Endodermal cell (in vitro differentiated cells): ENCODE data around the gene ENOSF1. TPM values are rescaled to one million over a fixed set of nuclear protein-coding genes. Genes with fewer than 3 reads are reported as not detected.

Source experiments
- DNase-seq: peaks from one replicate; pipeline ENCODE4 v3.0.0-alpha.2; 2017
- H3K27ac ChIP-seq: 2 replicates; pipeline ENCODE4 v1.5.1; 2013; ENCODE audit warnings: mild to moderate bottlenecking, low read depth, low read length, moderate library complexity
- H3K27me3 ChIP-seq: 2 replicates; pipeline ENCODE4 v1.6.1; 2013; ENCODE audit warnings: mild to moderate bottlenecking, low read length, moderate library complexity; ENCODE audit not compliant: insufficient read depth, control insufficient read depth, poor library complexity, severe bottlenecking
- H3K36me3 ChIP-seq: 2 replicates; pipeline ENCODE4 v1.7.0; 2013; ENCODE audit warnings: mild to moderate bottlenecking, low read length, moderate library complexity; ENCODE audit not compliant: control insufficient read depth, insufficient read depth
- H3K4me1 ChIP-seq: one replicate; pipeline ENCODE4 v1.7.0; 2013; ENCODE audit warnings: low read length; ENCODE audit not compliant: control insufficient read depth, insufficient read depth
- H3K4me3 ChIP-seq: 2 replicates; pipeline ENCODE4 v1.5.1; 2013; ENCODE audit warnings: mild to moderate bottlenecking, low read length, moderate library complexity
- H3K9ac ChIP-seq: 2 replicates; pipeline ENCODE4 v1.6.1; 2013; ENCODE audit warnings: mild to moderate bottlenecking, low read length, moderate library complexity; ENCODE audit not compliant: poor library complexity, severe bottlenecking; ENCODE audit errors: extremely low read depth
- H3K9me3 ChIP-seq: 2 replicates; pipeline ENCODE4 v1.6.1; 2013; ENCODE audit warnings: mild to moderate bottlenecking, low read length, moderate library complexity; ENCODE audit not compliant: control insufficient read depth
- H3K27ac Mint-ChIP-seq: 2 replicates; pipeline ENCODE4 v1.8.0; 2020; ENCODE audit warnings: mixed read lengths
- H3K27me3 Mint-ChIP-seq: 2 replicates; pipeline ENCODE4 v1.8.0; 2021; ENCODE audit warnings: mild to moderate bottlenecking, mixed read lengths; ENCODE audit not compliant: insufficient read depth
- H3K36me3 Mint-ChIP-seq: 2 replicates; pipeline ENCODE4 v1.8.0; 2020; ENCODE audit warnings: low read depth, mixed read lengths
- H3K4me1 Mint-ChIP-seq: 2 replicates; pipeline ENCODE4 v1.8.0; 2020; ENCODE audit warnings: mixed read lengths
- H3K4me3 Mint-ChIP-seq: 2 replicates; pipeline ENCODE4 v1.8.0; 2020; ENCODE audit warnings: mild to moderate bottlenecking, moderate library complexity, mixed read lengths
- H3K9me3 Mint-ChIP-seq: 2 replicates; pipeline ENCODE4 v1.8.0; 2020; ENCODE audit warnings: mild to moderate bottlenecking, mixed read lengths
- CTCF ChIP-seq: fragments of 200-600 bp; sonication (generic); conservative IDR thresholded peaks from 2 replicates; pipeline ENCODE4 v1.5.0; 2021; ENCODE audit warnings: antibody characterized with exemption, mild to moderate bottlenecking
- WGBS, 2 experiments: methylation state at CpG; one replicate each; pipeline versions ENCODE4 v1.1.5 to v1.1.7; 2013; ENCODE audit warnings: missing lambda C conversion rate in 2 of 2, mixed read lengths in 1 of 2; ENCODE audit not compliant: insufficient coverage in 1 of 2, insufficient read length in 1 of 2; 5-methylcytosine and 5-hydroxymethylcytosine counted together
- total RNA-seq, 2 donors: library from RNA; stranded (reverse); fragmentation: NEBNext Ultra II Directional in 1 of 2; extraction: Animal tissue kit (Norgen Biotek cat#: 25700) in 1 of 2; gene quantifications; 2 replicates in 1 of 2; 3 replicates in 1 of 2; pipeline ENCODE4 v1.2.1, GENCODE V29; 2021

Gene ENOSF1
- total RNA-seq, 2 donors from 2014 or later, result 85.7 to 89.5 TPM

- H3K9me3 Mint-ChIP-seq, result no peaks in the 10 kb centered on the region
- no peak overlapping the region for H3K27ac Mint-ChIP-seq
- peaks cover 74% of the 10 kb centered on the region for H3K36me3 ChIP-seq
These were observed 29.6 kb upstream of the ENOSF1 start for GRCh38 chr18:741931-742512.

GRCh38 chr18:732371-732770 lies 19.9 kb upstream of the ENOSF1 start:
- no peak for TF ChIP-seq CTCF
- no peaks in the 10 kb centered on the region for H3K27me3 ChIP-seq
- no peak overlapping the region for H3K27ac ChIP-seq
- Mint-ChIP-seq H3K4me1 (no peaks in the 10 kb centered on the region), H3K27me3 (no peaks in the 10 kb centered on the region), H3K36me3 (peaks cover 62% of the 10 kb centered on the region), H3K27ac (no peak overlapping the region), H3K9me3 (no peaks in the 10 kb centered on the region), H3K4me3 (no peak overlapping the region)
- H3K9ac ChIP-seq, result no peak overlapping the region
- WGBS, 2 experiments, result 96 to 100% methylated on average over 1 to 3 of the region's 3 CpGs
- no peaks in the 10 kb centered on the region for H3K9me3 ChIP-seq
- H3K36me3 ChIP-seq, result peaks cover 65% of the 10 kb centered on the region
- H3K4me1 ChIP-seq, result no peaks in the 10 kb centered on the region
- DNase-seq, result no peak
- H3K4me3 ChIP-seq, result no peak overlapping the region

More at GRCh38 chr18:741931-742512, 29.6 kb upstream of the ENOSF1 start:
- H3K4me1 Mint-ChIP-seq, result no peaks in the 10 kb centered on the region
- H3K27me3 Mint-ChIP-seq, result no peaks in the 10 kb centered on the region
- peak; percentile 82 for TF ChIP-seq CTCF
- no peak overlapping the region for H3K9ac ChIP-seq
- DNase-seq, result no peak
- H3K4me1 ChIP-seq, result no peaks in the 10 kb centered on the region
- H3K4me3 Mint-ChIP-seq, result no peak overlapping the region
- H3K27me3 ChIP-seq, result no peaks in the 10 kb centered on the region
- no peak overlapping the region for H3K27ac ChIP-seq
- H3K4me3 ChIP-seq, result no peak overlapping the region
- H3K36me3 Mint-ChIP-seq, result peaks cover 39% of the 10 kb centered on the region
- H3K9me3 ChIP-seq, result no peaks in the 10 kb centered on the region

DNA sequence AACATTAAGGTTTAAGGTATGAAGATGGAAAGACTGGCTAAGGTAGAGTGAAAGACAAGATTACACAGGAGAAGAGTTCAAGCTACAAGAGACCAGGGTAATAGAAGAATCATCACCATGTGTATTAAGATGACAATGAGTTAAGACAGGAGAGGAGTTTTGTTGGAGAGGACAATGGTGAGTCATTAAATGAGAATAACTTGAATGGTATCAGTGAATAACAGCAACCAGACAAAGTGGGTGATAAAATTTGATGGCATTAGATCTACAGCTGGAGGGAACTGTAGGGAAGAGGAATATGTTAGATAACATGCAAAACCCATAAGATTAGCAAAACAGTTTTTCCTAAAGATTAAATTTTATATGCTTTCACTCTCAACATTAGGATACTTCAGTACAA lies 18.8 kb upstream of the ENOSF1 start:
- no peak overlapping the region for H3K4me3 ChIP-seq
- H3K36me3 ChIP-seq, result peaks cover 53% of the 10 kb centered on the region
- peaks cover 55% of the 10 kb centered on the region for H3K36me3 Mint-ChIP-seq
- no peaks in the 10 kb centered on the region for H3K9me3 Mint-ChIP-seq
- no peak overlapping the region for H3K27ac ChIP-seq
- H3K27ac Mint-ChIP-seq, result no peak overlapping the region
- H3K4me3 Mint-ChIP-seq, result no peak overlapping the region
- H3K4me1 Mint-ChIP-seq, result no peaks in the 10 kb centered on the region
- TF ChIP-seq CTCF, result no peak
- H3K27me3 ChIP-seq, result no peaks in the 10 kb centered on the region
- H3K4me1 ChIP-seq, result no peaks in the 10 kb centered on the region
- H3K9me3 ChIP-seq, result no peaks in the 10 kb centered on the region
- no peak for DNase-seq
- no peak overlapping the region for H3K9ac ChIP-seq
- no peaks in the 10 kb centered on the region for H3K27me3 Mint-ChIP-seq
